Stimulated activated CD4-positive, alpha-beta T cell treated with anti-CD3 and anti-CD28 coated beads, Interleukin-1b, Interleukin-23, amount 100 ng/mL, for 1 hour (primary cell): Measurements from ENCODE around the gene WBP1L.
"Not testable (repeated sequence)": the region's sequence is repeated elsewhere in the genome, so short reads cannot be mapped to it uniquely, and the experiment has no call there.

ENCODE experiments used
- DNase-seq, 2 donors: peaks; one replicate each; pipeline ENCODE4 v3.0.0-alpha.2; 2020; ENCODE audit warnings: low read depth in 2 of 2

Gene WBP1L

DNA sequence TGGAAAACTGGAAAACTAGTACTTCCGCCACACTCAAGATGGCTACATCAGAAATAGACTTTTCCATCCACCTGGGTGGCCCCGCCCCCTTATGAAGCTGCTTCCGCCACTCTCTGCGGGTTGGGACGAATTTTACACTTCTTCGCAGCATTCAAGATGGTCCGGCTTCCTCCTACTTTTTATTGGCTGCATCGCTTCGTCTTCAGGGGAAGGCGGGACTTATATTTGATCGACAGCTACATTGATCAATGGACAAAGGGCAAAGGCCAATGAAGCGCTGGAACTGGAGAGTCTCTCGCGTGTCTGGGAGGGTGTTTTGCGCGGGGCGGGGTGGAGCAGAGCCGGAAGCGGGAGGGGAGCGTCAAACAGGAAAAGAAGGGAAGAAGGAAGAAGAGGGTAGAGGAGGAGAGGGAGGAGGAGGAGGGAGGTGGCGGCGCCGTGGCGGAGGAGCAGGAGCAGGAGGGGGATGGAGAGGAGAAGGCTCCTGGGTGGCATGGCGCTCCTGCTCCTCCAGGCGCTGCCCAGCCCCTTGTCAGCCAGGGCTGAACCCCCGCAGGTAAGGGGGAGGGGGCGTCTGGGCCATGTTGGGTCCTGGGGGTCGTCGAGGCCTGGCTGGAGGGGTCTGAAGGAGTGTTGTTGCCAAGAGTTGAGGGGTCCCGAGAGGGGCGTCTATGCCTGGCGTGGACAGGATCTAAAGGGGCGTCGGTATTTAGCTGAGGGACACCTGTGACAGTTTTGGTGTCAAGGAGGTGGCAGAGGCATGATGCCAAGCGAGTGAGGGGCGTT is at the start of gene WBP1L:
Gene WBP1L (plus strand): TSS at position 361 of the 786 bp plus-strand sequence. CDS start 106 bp downstream, at position 467.
- peak; percentile 87 to 88 for DNase-seq

GRCh38 chr10:102695401-102695800 is 48.3 kb upstream of the WBP1L start:
- not testable (repeated sequence) for DNase-seq

DNA sequence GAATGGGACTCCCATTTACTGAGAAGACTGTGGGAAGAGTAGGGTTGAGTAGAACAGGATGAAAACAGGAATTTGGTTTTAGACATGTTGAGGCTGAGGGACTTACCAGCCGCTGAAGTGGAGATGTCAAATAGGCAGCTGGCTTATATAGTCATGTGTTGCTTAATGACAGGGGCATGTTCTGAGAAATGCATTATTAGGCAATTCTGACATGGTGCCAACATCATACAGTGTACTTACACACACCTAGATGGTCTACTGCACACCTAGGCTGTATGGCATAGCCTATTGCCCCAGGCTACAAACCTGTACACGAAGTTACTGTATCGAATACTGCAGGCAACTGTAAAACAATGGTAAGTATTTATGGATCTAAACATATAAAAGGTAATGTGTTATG is 47.0 kb upstream of the WBP1L start:
- DNase-seq = no peak

GRCh38 chr10:102698894-102699293 is 44.9 kb upstream of the WBP1L start:
- no peak for DNase-seq

GRCh38 chr10:102701272-102701671 is 42.5 kb upstream of the WBP1L start:
- DNase-seq = no peak

- no peak for DNase-seq
Observed at GRCh38 chr10:102701796-102702195, 42.0 kb upstream of the WBP1L start.

DNA sequence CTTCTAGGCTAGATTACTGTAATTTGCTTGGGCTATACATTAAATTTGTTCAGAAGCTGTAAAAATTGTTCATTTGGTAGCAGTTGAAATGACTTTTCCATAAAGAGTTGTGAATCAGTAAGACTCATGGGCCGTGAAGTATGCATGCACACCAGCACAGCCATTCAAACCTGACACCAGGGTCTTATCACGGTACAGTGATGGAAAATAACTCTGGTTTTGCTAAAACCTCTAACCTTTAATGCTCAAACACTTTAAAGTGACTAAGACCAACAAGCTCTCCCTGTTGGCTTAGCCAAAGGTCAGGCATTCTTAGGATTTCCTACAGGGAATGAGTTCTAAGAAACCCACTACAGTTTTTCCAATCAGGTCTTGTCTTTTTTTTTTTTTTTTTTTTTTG is 41.0 kb upstream of the WBP1L start:
- no peak for DNase-seq

DNA sequence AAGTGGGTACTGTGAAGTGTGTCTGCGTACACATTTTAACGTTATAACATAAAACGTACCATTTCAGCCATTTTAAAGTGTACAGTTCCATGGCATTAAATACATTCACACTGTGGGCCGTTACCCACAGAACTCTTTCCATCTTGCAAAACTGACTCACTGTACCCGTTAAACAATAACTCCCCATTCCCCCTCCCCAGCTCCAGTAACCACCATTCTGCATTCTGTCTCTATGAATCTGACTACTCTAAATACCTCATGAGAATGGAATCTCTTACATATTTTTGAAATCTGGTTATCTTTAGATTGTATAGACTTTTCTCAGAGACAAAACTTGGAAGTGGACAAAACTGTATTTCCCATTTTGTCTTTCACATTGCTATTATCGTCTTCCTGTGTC is 38.8 kb upstream of the WBP1L start:
- DNase-seq = no peak

DNA sequence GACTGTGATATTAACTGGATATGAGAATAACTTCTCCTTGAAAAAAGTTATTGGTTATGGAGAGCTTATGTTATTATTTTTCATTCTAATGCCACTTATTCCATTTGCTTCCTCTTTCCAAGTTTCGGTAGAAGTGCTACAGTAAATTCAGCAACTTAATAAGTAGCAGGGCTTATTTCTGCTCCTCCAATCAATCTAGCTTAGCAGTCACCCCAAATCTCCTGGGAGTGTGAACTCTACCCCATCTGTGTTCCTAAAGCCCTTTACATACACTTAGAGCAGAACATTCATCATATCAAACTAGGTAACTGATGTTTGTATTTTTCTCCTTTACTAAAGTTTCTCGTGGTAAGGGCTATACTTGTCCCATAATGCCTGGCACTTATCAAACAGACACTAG is 38.2 kb upstream of the WBP1L start:
- no peak for DNase-seq

DNA sequence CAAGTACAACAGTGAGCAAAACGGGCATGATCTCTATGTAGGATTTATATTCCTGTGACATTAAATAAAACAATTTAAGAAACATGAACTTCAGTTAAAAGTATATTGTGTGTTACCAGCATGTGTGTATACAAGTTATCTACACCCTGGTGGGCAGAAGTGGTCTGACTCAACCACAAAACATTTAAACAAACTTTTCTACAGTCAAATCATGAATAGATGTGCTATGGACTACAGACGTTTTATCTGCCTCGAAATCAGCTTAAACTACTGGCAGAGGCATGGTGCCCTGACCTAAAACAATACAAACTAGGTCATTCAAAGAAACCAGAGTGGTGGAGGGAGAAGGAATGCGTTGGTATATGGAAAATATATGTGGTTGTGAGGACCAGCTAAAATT is 33.1 kb upstream of the WBP1L start:
- DNase-seq = no peak

DNA sequence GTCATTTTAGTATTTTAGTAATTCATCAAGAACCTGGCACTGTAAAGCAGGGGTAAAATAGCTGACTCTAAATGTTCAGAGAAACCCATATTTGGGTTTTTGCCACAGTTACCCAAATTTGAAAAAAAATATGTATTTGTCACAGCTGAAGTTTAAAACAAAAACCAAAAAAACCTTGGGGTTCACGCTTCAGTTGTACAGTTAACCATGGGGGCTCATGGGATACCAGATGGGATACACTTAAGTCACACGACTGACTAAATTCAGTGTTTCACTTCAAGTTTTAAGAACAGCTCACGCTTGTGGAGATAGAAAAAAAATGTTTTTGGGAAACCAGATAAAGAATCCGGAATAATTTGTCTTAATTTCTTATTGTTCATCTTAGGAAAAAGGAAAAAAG is 31.7 kb upstream of the WBP1L start:
- DNase-seq = no peak

GRCh38 chr10:102712843-102713538 is 30.8 kb upstream of the WBP1L start:
- DNase-seq = no peak

- DNase-seq = no peak
Observed at GRCh38 chr10:102713539-102713813, 30.3 kb upstream of the WBP1L start.

DNA sequence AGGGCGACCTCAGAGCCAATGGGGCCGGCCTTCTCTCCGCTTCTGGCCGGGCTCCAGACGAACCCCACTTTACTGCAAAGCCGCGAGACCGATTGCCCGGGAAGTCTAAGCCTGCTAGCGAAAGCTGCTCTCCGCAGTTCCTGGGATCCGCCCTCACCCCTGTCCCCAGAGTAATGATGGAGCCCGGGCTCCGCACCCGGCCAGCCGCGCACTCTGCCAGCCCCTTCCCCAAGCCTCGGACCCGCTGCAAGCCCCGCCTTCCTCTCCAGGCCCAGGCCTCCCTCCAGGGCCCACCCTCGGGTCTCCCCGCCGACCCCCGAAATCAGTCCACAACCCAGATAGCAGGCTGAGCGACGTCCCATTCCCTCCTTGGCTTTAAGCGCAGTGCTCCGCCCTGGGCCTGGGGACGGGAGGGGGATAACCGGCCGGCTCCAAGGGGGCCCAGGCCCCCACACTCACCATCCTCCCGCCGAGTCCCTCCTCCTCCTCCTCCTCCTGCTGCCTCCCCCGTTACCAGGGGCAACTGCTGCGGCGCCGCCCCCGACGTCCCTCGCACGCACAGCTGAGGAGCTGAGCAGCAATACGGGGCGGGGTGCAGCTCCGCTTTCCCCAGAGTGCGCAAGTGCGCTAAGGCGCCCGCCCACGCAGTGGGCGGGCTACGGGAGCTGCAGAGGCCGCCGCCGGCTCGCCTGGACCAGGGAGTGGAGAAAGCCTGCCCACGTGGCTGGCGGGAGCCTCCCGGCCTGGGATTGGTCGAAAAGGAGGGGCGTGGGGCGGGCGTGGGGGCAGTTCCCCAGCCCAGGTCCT is 29.7 kb upstream of the WBP1L start, which contains the start of gene ARL3:
Gene ARL3 (minus strand): TSS at position 584 of the 807 bp plus-strand sequence. CDS start 122 bp downstream, at position 462.
- DNase-seq = peak; percentile 86 to 89

DNA sequence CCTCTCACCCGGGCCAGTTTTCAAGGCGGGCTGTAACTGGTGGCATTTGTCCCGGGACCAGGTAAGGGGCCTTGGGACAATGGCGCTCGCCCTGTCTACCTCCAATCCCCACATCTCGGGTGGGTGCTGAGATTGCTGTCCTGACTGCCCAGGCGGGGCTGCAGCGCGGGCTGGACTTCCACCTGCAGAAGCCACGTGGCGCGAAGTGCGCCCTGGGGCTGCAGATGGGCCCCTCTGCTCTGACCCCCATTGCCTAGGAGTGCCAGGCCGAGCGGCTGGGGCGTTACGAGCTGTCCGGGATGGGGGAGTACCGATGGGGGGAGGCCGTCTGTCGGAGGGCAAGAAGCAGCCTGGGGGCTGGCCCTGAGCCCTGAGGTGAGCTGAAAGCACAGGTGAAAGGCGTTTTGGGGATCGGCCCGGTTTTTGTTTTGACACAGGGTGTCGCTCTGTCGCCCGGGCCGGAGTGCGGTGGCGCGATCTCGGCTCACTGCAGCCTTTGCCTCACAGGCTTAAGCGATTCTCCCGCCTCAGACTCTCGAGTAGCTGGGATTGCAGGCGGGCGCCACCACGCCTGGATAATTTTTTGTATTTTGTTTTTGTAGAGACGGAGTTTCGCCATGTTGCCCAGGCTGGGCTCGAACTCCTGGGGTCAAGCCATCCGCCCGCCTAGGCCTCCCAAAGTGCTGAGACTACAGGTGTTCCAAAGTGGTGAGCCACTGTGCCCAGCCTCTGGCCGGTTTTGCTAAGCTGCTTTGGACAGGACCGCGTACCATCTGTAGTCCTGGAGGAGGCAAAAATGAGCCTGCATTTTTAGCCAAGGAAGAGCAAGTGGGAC is 28.9 kb upstream of the WBP1L start, which contains the start of gene SFXN2:
Gene SFXN2 (plus strand): TSS at position 16 of the 835 bp plus-strand sequence. CDS start 12,001 bp downstream, outside the sequence.
- DNase-seq = peak in 1 of 2 donors; percentile 3

GRCh38 chr10:102715880-102716279 is 27.9 kb upstream of the WBP1L start:
- no peak for DNase-seq

DNA sequence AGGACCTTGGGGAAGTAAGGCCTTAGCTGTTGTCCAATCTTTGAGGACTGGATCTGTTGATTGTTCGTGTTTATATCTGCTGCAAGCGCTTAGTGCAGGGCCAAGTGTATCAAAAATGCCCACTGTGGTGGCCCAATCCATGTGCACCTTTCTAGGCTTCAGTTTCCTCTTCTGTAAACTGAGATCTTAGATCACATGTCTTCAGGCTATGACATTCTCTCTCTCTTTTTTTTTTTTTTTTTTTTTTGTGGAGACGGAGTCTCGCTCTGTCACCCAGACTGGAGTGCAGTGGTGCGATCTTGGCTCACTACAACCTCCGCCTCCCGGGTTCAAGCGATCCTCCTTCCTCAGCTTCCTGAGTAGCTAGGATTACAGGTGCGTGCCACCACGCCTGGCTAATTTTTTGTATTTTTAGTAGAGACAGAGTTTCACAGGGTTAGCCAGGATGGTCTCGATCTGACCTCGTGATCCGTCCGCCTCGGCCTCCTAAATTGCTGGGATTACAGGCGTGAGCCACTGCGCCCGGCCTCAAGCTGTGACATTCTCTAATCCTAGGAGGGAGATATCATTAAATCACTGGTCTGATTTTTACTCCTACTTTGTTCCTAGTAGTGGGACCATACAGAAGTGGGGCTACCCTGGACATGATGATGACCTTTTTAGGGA is 26.7 kb upstream of the WBP1L start:
- DNase-seq = not testable (repeated sequence)

DNA sequence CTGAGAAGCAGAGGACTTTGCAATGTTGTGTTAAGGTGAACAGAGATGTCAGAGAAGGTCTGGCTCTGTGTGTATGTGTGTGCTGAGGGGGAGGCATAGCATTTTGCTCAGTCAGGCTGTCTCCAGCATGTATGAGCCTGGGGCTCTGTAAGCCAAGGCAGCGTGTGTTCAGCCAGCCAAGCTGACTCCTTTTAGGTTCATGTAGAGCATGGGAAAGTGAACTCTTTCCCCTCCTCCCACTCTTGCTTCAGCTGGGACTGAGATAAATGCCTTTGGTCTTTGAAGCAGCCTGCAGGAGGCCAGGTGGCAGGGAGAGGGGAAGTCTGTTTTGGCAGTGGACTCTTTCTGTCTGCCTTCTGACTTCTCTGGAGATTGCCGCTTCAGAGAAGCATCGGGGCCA is 25.5 kb upstream of the WBP1L start:
- no peak for DNase-seq

GRCh38 chr10:102720337-102720736 is 23.4 kb upstream of the WBP1L start:
- no peak for DNase-seq

DNA sequence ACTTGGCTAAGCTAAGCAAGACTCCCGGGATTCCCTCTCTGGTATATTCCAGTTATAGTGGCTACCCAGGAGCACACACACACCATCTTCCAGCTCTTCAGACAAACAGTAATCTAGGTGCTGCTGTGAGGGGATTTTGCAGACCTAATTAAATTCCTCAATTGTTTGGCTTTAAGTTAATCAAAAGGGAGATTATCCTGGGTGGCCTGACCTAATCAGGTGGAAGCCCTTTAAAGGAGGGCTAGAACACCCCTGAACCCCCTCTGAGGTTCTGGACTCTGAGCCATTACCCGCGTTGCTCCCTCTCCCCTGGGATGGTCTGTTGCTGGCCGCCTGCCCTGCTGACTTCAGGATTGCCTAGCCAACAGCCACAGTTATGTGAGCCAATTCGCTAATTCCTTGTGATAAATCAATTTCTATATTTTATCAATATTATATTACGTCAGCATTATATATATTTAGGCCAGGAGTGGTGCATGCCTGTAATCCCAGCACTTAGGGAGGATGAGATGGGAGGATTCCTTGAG is 22.9 kb upstream of the WBP1L start:
- DNase-seq = no peak

- DNase-seq = no peak
Observed at GRCh38 chr10:102721954-102722353, 21.8 kb upstream of the WBP1L start.
